HepG2 (cell line): Measurements from ENCODE around the gene NEIL1. TPM values are rescaled to one million over a fixed set of nuclear protein-coding genes. Genes with fewer than 3 reads are reported as not detected.
A peak's percentile ranks its signal among the peaks of the same experiment; 100 is the strongest.

Experiments used
- ARNT ChIP-seq: fragments of 450-650 bp; IDR thresholded peaks from 2 replicates; pipeline ENCODE4 v1.6.1; 2017
- MTF2 ChIP-seq: sonication (generic); formaldehyde crosslinking; IDR thresholded peaks from 2 replicates; pipeline ENCODE4 v1.5.0; 2020; ENCODE audit warnings: missing genetic modification reagents, borderline replicate concordance
- PHF8 ChIP-seq: sonication (generic); formaldehyde crosslinking; IDR thresholded peaks from 2 replicates; pipeline ENCODE4 v1.5.0; 2020; ENCODE audit warnings: missing genetic modification reagents
- POLR2A ChIP-seq, 2 experiments: IDR thresholded peaks; 2 replicates each; pipeline ENCODE4 v1.6.1; 2011; ENCODE audit warnings: low read depth in 2 of 2, low read length in 2 of 2, mild to moderate bottlenecking in 1 of 2, moderate library complexity in 1 of 2; ENCODE audit not compliant: insufficient read depth in 1 of 2
- TBP ChIP-seq: sonication (generic); formaldehyde crosslinking; IDR thresholded peaks from 2 replicates; pipeline ENCODE4 v1.5.0; 2020; ENCODE audit warnings: missing genetic modification reagents
- TGIF2 ChIP-seq: IDR thresholded peaks from 2 replicates; pipeline ENCODE4 v1.6.1; 2016; ENCODE audit warnings: control low read depth, missing compliant biosample characterization
- THYN1 ChIP-seq: sonication (generic); formaldehyde crosslinking; IDR thresholded peaks from 2 replicates; pipeline ENCODE4 v1.8.1; 2023; ENCODE audit warnings: low read depth, mild to moderate bottlenecking, moderate library complexity, missing genetic modification reagents, borderline replicate concordance
- ZNF232 ChIP-seq: sonication (generic); formaldehyde crosslinking; IDR thresholded peaks from 2 replicates; pipeline ENCODE4 v1.4.0; 2020; ENCODE audit warnings: missing genetic modification reagents, borderline replicate concordance
- ZNF274 ChIP-seq: sonication (generic); formaldehyde crosslinking; IDR thresholded peaks from 2 replicates; pipeline ENCODE4 v1.5.1; 2020; ENCODE audit warnings: mild to moderate bottlenecking, missing genetic modification reagents
- ZNF343 ChIP-seq: sonication (generic); formaldehyde crosslinking; IDR thresholded peaks from 2 replicates; pipeline ENCODE4 v1.4.0; 2020; ENCODE audit warnings: mild to moderate bottlenecking, missing genetic modification reagents
- polyA plus RNA-seq, 8 experiments: library from polyadenylated mRNA; depleted of rRNA in 3 of 8; stranded (reverse) in 7 of 8; unstranded in 1 of 8; fragments of >200 nt; fragmentation: Illumina TruSeq in 4 of 8; extraction: Trizol in 4 of 8; gene quantifications; 2 replicates each; pipeline versions ENCODE4 v1.2.1 to v1.2.3, GENCODE V29; 2011 to 2016; ENCODE audit warnings: low read depth in 4 of 8, missing spikeins in 1 of 8, mixed read lengths in 1 of 8; ENCODE audit not compliant: insufficient read depth in 1 of 8
- total RNA-seq, 5 experiments: library from RNA; depleted of rRNA; stranded (reverse); fragments of >200 nt; fragmentation: Illumina TruSeq; extraction: Trizol; gene quantifications; 2 replicates each; pipeline ENCODE4 v1.2.3, GENCODE V29; 2016; ENCODE audit warnings: low read depth in 1 of 5
- TF ChIP-seq, protein P1 (sequence below): sonication (generic); formaldehyde crosslinking; IDR thresholded peaks from 2 replicates; pipeline ENCODE4 v1.4.0; 2020; ENCODE audit warnings: missing genetic modification reagents, mild to moderate bottlenecking, borderline replicate concordance
- TF ChIP-seq, protein P2 (sequence below): sonication (generic); formaldehyde crosslinking; IDR thresholded peaks from 2 replicates; pipeline ENCODE4 v1.4.0; 2020; ENCODE audit warnings: mild to moderate bottlenecking, missing genetic modification reagents, borderline replicate concordance
- TF ChIP-seq, protein P3 (sequence below): sonication (generic); formaldehyde crosslinking; IDR thresholded peaks from 2 replicates; pipeline ENCODE4 v1.4.0; 2020; ENCODE audit warnings: low read depth, mild to moderate bottlenecking, missing genetic modification reagents
- TF ChIP-seq, protein P4 (sequence below): sonication (generic); formaldehyde crosslinking; IDR thresholded peaks from 2 replicates; pipeline ENCODE4 v1.4.0; 2020; ENCODE audit warnings: missing genetic modification reagents, borderline replicate concordance
- TF ChIP-seq, protein P5 (sequence below): sonication (generic); formaldehyde crosslinking; IDR thresholded peaks from 2 replicates; pipeline ENCODE4 v1.8.0; 2022; ENCODE audit warnings: mild to moderate bottlenecking, missing genetic modification reagents, borderline replicate concordance
- TF ChIP-seq, protein P6 (sequence below): sonication (generic); formaldehyde crosslinking; IDR thresholded peaks from 2 replicates; pipeline ENCODE4 v1.4.0; 2020; ENCODE audit warnings: missing genetic modification reagents
- TF ChIP-seq, protein P7 (sequence below): sonication (generic); formaldehyde crosslinking; IDR thresholded peaks from 2 replicates; pipeline ENCODE4 v1.4.0; 2020; ENCODE audit warnings: mild to moderate bottlenecking, missing genetic modification reagents

Gene NEIL1
- total and polyA plus RNA-seq, 2 of the 13 experiments (the other 11 are each of a cell fraction or from before 2014, with no cell fraction given) = 10.4 to 15.5 TPM

DNA sequence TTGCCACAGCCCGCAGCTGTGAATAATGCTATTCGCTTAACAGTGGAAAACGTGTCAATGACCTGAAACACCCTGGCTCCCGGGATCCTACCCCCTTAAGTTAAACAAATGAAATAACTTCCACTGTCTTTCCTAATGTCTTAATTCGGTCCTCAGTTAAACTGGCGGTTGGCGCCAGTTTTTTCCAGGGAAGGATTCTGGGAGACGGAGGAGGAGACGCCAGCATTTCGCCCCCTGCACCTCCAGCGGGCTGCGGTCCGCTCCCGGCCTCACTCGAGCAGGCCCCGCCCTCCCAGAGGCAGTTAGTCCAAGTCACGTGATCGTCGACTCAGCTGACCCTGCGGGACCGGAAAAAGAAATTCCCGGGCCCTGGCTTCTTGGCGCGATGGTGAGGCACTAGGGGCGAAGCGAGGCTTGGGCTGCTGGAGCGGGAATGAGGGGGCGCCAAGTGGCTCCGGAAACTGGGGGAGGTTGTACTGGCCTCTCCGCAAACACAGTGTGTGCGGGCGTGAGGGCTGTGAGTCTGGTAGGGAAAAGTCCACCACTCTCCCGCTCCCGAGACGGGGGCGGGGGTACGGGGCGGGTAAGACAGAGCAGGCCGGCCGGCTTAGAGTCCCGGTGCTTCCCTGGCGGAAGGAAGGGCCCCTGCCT is 11.0 kb upstream of the NEIL1 start, which contains the start of gene COMMD4 (continued):
- TF ChIP-seq TGIF2 = peak; percentile 90
- no peak for TF ChIP-seq THYN1
- TF ChIP-seq ARNT = no peak
- TF ChIP-seq, protein P1, sequence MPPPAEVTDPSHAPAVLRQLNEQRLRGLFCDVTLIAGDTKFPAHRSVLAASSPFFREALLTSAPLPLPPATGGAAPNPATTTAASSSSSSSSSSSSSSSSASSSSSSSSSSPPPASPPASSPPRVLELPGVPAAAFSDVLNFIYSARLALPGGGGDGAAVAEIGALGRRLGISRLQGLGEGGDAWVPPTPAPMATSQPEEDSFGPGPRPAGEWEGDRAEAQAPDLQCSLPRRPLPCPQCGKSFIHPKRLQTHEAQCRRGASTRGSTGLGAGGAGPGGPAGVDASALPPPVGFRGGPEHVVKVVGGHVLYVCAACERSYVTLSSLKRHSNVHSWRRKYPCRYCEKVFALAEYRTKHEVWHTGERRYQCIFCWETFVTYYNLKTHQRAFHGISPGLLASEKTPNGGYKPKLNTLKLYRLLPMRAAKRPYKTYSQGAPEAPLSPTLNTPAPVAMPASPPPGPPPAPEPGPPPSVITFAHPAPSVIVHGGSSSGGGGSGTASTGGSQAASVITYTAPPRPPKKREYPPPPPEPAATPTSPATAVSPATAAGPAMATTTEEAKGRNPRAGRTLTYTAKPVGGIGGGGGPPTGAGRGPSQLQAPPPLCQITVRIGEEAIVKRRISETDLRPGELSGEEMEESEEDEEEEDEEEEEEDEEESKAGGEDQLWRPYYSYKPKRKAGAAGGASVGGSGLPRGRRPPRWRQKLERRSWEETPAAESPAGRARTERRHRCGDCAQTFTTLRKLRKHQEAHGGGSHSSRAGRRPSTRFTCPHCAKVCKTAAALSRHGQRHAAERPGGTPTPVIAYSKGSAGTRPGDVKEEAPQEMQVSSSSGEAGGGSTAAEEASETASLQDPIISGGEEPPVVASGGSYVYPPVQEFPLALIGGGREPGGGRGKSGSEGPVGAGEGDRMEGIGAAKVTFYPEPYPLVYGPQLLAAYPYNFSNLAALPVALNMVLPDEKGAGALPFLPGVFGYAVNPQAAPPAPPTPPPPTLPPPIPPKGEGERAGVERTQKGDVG (CRISPR knock-in tag) = 0 out of 2 replicates have a peak, but pooled peaks have one; percentile 20
- TF ChIP-seq, protein P2, sequence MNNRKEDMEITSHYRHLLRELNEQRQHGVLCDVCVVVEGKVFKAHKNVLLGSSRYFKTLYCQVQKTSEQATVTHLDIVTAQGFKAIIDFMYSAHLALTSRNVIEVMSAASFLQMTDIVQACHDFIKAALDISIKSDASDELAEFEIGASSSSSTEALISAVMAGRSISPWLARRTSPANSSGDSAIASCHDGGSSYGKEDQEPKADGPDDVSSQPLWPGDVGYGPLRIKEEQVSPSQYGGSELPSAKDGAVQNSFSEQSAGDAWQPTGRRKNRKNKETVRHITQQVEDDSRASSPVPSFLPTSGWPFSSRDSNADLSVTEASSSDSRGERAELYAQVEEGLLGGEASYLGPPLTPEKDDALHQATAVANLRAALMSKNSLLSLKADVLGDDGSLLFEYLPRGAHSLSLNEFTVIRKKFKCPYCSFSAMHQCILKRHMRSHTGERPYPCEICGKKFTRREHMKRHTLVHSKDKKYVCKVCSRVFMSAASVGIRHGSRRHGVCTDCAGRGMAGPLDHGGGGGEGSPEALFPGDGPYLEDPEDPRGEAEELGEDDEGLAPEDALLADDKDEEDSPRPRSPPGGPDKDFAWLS (CRISPR knock-in tag) = no peak
- TF ChIP-seq ZNF274 (CRISPR knock-in tag) = peak; percentile 40; the same call in 1 of the 2 replicates
- TF ChIP-seq, protein P3, sequence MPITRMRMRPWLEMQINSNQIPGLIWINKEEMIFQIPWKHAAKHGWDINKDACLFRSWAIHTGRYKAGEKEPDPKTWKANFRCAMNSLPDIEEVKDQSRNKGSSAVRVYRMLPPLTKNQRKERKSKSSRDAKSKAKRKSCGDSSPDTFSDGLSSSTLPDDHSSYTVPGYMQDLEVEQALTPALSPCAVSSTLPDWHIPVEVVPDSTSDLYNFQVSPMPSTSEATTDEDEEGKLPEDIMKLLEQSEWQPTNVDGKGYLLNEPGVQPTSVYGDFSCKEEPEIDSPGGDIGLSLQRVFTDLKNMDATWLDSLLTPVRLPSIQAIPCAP (CRISPR knock-in tag) = no peak
- no peak for TF ChIP-seq TBP (CRISPR knock-in tag)
- TF ChIP-seq, protein P4, sequence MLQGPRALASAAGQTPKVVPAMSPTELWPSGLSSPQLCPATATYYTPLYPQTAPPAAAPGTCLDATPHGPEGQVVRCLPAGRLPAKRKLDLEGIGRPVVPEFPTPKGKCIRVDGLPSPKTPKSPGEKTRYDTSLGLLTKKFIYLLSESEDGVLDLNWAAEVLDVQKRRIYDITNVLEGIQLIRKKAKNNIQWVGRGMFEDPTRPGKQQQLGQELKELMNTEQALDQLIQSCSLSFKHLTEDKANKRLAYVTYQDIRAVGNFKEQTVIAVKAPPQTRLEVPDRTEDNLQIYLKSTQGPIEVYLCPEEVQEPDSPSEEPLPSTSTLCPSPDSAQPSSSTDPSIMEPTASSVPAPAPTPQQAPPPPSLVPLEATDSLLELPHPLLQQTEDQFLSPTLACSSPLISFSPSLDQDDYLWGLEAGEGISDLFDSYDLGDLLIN (CRISPR knock-in tag) = no peak
- TF ChIP-seq ZNF343 = 0 out of 2 replicates have a peak, but pooled peaks have one; percentile 56
- no peak; the same call in 1 of the 2 replicates for TF ChIP-seq ZNF232 (CRISPR knock-in tag)
- no peak for TF ChIP-seq MTF2 (CRISPR knock-in tag)
- peak; percentile 40 to 61; a peak in 2 of 4 replicates for TF ChIP-seq POLR2A (IDR thresholded peaks at IDR 0.05; ENCODE audit: insufficient read depth in 1 of 2, low read depth in 2 of 2, low read length in 2 of 2)
- TF ChIP-seq, protein P5, sequence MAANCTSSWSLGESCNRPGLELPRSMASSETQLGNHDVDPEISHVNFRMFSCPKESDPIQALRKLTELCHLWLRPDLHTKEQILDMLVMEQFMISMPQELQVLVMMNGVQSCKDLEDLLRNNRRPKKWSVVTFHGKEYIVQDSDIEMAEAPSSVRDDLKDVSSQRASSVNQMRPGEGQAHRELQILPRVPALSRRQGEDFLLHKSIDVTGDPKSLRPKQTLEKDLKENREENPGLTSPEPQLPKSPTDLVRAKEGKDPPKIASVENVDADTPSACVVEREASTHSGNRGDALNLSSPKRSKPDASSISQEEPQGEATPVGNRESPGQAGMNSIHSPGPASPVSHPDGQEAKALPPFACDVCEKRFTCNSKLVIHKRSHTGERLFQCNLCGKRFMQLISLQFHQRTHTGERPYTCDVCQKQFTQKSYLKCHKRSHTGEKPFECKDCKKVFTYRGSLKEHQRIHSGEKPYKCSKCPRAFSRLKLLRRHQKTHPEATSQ (CRISPR knock-in tag) = no peak
- TF ChIP-seq, protein P6, sequence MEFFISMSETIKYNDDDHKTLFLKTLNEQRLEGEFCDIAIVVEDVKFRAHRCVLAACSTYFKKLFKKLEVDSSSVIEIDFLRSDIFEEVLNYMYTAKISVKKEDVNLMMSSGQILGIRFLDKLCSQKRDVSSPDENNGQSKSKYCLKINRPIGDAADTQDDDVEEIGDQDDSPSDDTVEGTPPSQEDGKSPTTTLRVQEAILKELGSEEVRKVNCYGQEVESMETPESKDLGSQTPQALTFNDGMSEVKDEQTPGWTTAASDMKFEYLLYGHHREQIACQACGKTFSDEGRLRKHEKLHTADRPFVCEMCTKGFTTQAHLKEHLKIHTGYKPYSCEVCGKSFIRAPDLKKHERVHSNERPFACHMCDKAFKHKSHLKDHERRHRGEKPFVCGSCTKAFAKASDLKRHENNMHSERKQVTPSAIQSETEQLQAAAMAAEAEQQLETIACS (CRISPR knock-in tag) = no peak
- TF ChIP-seq PHF8 (CRISPR knock-in tag) = peak; percentile 88
- TF ChIP-seq, protein P7, sequence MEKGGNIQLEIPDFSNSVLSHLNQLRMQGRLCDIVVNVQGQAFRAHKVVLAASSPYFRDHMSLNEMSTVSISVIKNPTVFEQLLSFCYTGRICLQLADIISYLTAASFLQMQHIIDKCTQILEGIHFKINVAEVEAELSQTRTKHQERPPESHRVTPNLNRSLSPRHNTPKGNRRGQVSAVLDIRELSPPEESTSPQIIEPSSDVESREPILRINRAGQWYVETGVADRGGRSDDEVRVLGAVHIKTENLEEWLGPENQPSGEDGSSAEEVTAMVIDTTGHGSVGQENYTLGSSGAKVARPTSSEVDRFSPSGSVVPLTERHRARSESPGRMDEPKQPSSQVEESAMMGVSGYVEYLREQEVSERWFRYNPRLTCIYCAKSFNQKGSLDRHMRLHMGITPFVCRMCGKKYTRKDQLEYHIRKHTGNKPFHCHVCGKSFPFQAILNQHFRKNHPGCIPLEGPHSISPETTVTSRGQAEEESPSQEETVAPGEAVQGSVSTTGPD = 0 out of 2 replicates have a peak, but pooled peaks have one; percentile 31
